GM10266 (cell line): ENCODE measurements around the gene IL12RB2.
A peak's percentile ranks its signal among the peaks of the same experiment; 100 is the strongest.

Experiments used
- DNase-seq: peaks from one replicate; pipeline ENCODE4 v3.0.0; 2012; ENCODE audit errors: extremely low spot score
- CTCF ChIP-seq: IDR thresholded peaks from 2 replicates; pipeline ENCODE4 v1.5.1; 2012; ENCODE audit warnings: mild to moderate bottlenecking, low read depth; ENCODE audit not compliant: control insufficient read depth, insufficient read depth; ENCODE audit errors: missing control alignments

IL12RB2 gene

GRCh38 chr1:67430358-67431155 lies 122.9 kb downstream of the IL12RB2 start, which contains the start of gene SERBP1:
TSS of gene SERBP1 (minus strand) at chr1:67430402. CDS start at chr1:67430300, 102 bp downstream.
- no peak for TF ChIP-seq CTCF
- DNase-seq: peak; percentile 92

GRCh38 chr1:67431156-67431765 lies 123.6 kb downstream of the IL12RB2 start:
- no peak for TF ChIP-seq CTCF
- DNase-seq: no peak

GRCh38 chr1:67431869-67432578 lies 124.4 kb downstream of the IL12RB2 start:
- TF ChIP-seq CTCF: no peak
- no peak for DNase-seq

- no peak for TF ChIP-seq CTCF
- no peak for DNase-seq
Observed at GRCh38 chr1:67432745-67433144, 125.1 kb downstream of the IL12RB2 start.

- no peak for DNase-seq
Observed at GRCh38 chr1:67433837-67434236, 126.2 kb downstream of the IL12RB2 start.

GRCh38 chr1:67434491-67434890 lies 126.8 kb downstream of the IL12RB2 start:
- no peak for DNase-seq
- TF ChIP-seq CTCF: no peak

More at GRCh38 chr1:67433837-67434236, 126.2 kb downstream of the IL12RB2 start:
- no peak for TF ChIP-seq CTCF
